ENCODE data around the gene NOTO. TPM values are rescaled to one million over a fixed set of nuclear protein-coding genes. Genes with fewer than 3 reads are reported as not detected.
A peak's percentile ranks its signal among the peaks of the same experiment; 100 is the strongest.

Gene NOTO
- total and polyA plus RNA-seq, 2 donors (not counting 3 experiments of a cell fraction or from before 2014, with no cell fraction given) = not detected

DNA sequence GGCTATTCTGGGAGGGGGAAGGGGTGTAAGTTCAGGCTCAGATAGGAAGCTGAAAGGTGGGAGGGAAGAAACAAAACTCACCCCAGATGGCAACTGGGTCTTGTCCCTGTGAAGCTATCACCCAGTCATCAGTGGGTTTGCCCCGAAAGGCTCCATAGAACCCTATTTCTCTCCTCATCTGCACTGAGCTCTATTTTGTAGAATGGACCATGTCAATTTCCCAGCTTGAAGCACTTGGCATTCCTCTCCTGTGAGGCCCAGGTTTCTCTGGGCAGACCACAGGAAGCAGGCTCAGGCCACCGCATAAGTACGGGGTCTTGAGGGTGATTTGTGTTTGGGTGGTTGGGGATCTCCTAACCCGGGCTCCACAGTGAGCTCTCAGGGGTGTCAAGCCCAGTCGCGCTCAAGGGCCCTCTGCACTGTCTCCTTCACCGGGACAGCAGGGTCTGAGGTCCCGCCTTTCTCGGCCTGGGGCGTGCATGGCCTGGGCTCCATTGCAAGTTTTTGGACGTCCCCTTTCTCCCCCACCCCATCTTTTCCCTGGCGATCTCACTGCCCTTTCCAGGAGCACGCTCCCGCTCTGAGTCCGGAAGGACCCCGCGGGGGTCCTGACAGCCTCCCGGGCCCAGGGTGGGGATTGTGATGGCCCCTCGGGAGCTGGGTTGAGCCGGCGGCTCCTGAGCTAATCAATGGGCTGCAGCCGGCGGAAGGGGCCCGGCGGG lies 27.3 kb upstream of the NOTO start:
- Histone ChIP-seq H3K9ac (replicated peaks; ENCODE audit: extremely low read depth, insufficient read depth, low read length) (peak overlapping the region; percentile 29), H3K4me2 (ENCODE audit: insufficient read depth, low read length) (peak overlapping the region; percentile 24), H3K4me3 (replicated peaks in 1 of 3; ENCODE audit: insufficient read depth in 1 of 3, low read depth in 1 of 3, low read length in 3 of 3) (peak overlapping the region in 2 of 3 experiments; percentile 3 to 17), H3K4me1 (ENCODE audit: control insufficient read depth, extremely low read depth, insufficient read depth, low read length) (peaks cover 32% of the 10 kb centered on the region), H2AFZ (ENCODE audit: low read depth, low read length) (peak overlapping the region; percentile 80), H4K20me1 (replicated peaks; ENCODE audit: control insufficient read depth, extremely low read depth, insufficient read depth, low read length) (no peaks in the 10 kb centered on the region), H3K79me2 (ENCODE audit: control insufficient read depth, insufficient read depth, low read length) (no peaks in the 10 kb centered on the region), H3K36me3 (ENCODE audit: control insufficient read depth in 2 of 2, extremely low read depth in 1 of 2, insufficient read depth in 2 of 2, low read length in 2 of 2) (no peaks in the 10 kb centered on the region), H3K9me3 (replicated peaks; ENCODE audit: control insufficient read depth, insufficient read depth, low read length) (no peaks in the 10 kb centered on the region), H3K27me3 (ENCODE audit: control insufficient read depth in 2 of 2, insufficient read depth in 2 of 2, low read length in 2 of 2) (peaks cover 4 to 10% of the 10 kb centered on the region in 2 experiments), H3K9me1 (replicated peaks; ENCODE audit: control insufficient read depth, extremely low read depth, insufficient read depth, low read length) (no peaks in the 10 kb centered on the region), H3K27ac (ENCODE audit: insufficient read depth, low read depth, low read length) (no peak overlapping the region)
- POLR2A ChIA-PET = no interaction called here
- no peak for FAIRE-seq
- BruUV-seq (replicated peaks) = no TSS peak
- TF ChIP-seq POLR2A (IDR thresholded peaks at IDR 0.05; ENCODE audit: low read depth, low read length) (no peak), MYC (IDR thresholded peaks at IDR 0.05; ENCODE audit: low read depth, low read length) (no peak), GATA2 (IDR thresholded peaks at IDR 0.05; ENCODE audit: insufficient read depth, insufficient read length, low read depth, low read length) (no peak), FOS (IDR thresholded peaks at IDR 0.05; ENCODE audit: borderline replicate concordance, insufficient read depth, low read length) (no peak), JUN (IDR thresholded peaks at IDR 0.05; ENCODE audit: borderline replicate concordance, insufficient read depth, insufficient read length, low read depth) (no peak), EZH2 (IDR thresholded peaks at IDR 0.05; ENCODE audit: borderline replicate concordance, low read depth, low read length, severe bottlenecking) (no peak), POLR2AphosphoS5 (IDR thresholded peaks at IDR 0.05; ENCODE audit: insufficient read depth, low read depth, low read length) (no peak)
- TF ChIP-seq, protein P1, sequence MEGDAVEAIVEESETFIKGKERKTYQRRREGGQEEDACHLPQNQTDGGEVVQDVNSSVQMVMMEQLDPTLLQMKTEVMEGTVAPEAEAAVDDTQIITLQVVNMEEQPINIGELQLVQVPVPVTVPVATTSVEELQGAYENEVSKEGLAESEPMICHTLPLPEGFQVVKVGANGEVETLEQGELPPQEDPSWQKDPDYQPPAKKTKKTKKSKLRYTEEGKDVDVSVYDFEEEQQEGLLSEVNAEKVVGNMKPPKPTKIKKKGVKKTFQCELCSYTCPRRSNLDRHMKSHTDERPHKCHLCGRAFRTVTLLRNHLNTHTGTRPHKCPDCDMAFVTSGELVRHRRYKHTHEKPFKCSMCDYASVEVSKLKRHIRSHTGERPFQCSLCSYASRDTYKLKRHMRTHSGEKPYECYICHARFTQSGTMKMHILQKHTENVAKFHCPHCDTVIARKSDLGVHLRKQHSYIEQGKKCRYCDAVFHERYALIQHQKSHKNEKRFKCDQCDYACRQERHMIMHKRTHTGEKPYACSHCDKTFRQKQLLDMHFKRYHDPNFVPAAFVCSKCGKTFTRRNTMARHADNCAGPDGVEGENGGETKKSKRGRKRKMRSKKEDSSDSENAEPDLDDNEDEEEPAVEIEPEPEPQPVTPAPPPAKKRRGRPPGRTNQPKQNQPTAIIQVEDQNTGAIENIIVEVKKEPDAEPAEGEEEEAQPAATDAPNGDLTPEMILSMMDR (IDR thresholded peaks at IDR 0.05; ENCODE audit: extremely low read depth in 1 of 2, insufficient read depth in 1 of 2, low read depth in 1 of 2, low read length in 2 of 2) = no peak
- TF ChIP-seq, protein P2, sequence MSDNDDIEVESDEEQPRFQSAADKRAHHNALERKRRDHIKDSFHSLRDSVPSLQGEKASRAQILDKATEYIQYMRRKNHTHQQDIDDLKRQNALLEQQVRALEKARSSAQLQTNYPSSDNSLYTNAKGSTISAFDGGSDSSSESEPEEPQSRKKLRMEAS (IDR thresholded peaks at IDR 0.05; ENCODE audit: insufficient read depth, insufficient read length) = no peak
- DNase-seq (ENCODE audit: low read depth, low spot score) = no peak
- intact Hi-C loops (cut with micrococcal nuclease) = loop anchor here (5.0 kb wide), 1 partner anchor 398 kb away; no protein-coding TSS in a partner anchor
- CTCF ChIA-PET = interaction anchor here (0.6 to 4.2 kb wide), 7 partner anchors 11 to 288 kb away, joined by 3 to 261 read pairs (median 11); partner anchors contain the start of gene SPR
- dilution Hi-C loops (cut with MboI; ENCODE audit: extremely low pct_ligation_motif_present, low sequenced_read_pairs) = no loop called here

All from endothelial cell of umbilical vein (primary cell).